HCT116 (cell line): ENCODE measurements around the gene CAMK2N2. TPM values are rescaled to one million over a fixed set of nuclear protein-coding genes. Genes with fewer than 3 reads are reported as not detected.
A peak's percentile ranks its signal among the peaks of the same experiment; 100 is the strongest.

ENCODE experiments used
- ATAC-seq: fragments of 200-7000 bp; cut with Tn5 transposase; 2 replicates; pipeline ENCODE4 v1.9.1; 2020; ENCODE audit warnings: mild to moderate bottlenecking, moderate library complexity
- BruUV-seq: library from RNA; stranded (reverse); fragments of 400-500 nt; replicated peaks from 2 replicates; lab custom pipeline; 2021; lab: Mats Ljungman, UMichigan
- CTCF ChIA-PET: fragments of 300-600 bp; sonication (Branson Sonifier 250); formaldehyde crosslinking; loops from one replicate; lab custom pipeline; 2021; ENCODE audit warnings: antibody characterized with exemption; lab: Charles Lee
- POLR2A ChIA-PET: fragments of 300-600, 350-600 bp; sonication (Branson Sonifier 250); formaldehyde crosslinking; loops from one replicate; lab custom pipeline; 2021; ENCODE audit warnings: antibody characterized with exemption; lab: Charles Lee
- RAD21 ChIA-PET, 2 experiments: fragments of 300-600 bp; sonication (Branson Sonifier 250); formaldehyde crosslinking; loops; one replicate each; lab custom pipeline; 2023; ENCODE audit warnings: low total read pairs in 2 of 2; ENCODE audit not compliant: uncharacterized antibody in 2 of 2, unreplicated experiment in 2 of 2, low non-redundant PET in 1 of 2; lab: Charles Lee
- DNase-seq: peaks from one replicate; pipeline ENCODE4 v3.0.0-alpha.2; 2010; ENCODE audit warnings: low read depth, low spot score
- H2AFZ ChIP-seq: fragments of 200-600 bp; shearing (Covaris generic), sonication (generic); 2 replicates; pipeline ENCODE4 v1.6.1; 2017; ENCODE audit warnings: low read depth, mixed run types, mixed read lengths, antibody characterized with exemption, low read length; ENCODE audit not compliant: poor library complexity, severe bottlenecking
- H3K27ac ChIP-seq: 2 replicates; pipeline ENCODE4 v1.5.1; 2012; ENCODE audit warnings: low read depth, low read length
- H3K27me3 ChIP-seq: fragments of 200-600 bp; sonication (generic); 2 replicates; pipeline ENCODE4 v1.6.1; 2016; ENCODE audit warnings: mixed run types, low read length, mixed read lengths; ENCODE audit not compliant: insufficient read depth
- H3K36me3 ChIP-seq, 2 experiments: fragments of 200-500 bp in 1 of 2; fragments of 200-600 bp in 1 of 2; sonication (Bioruptor generic) in 1 of 2; sonication (generic) in 1 of 2; 2 replicates each; pipeline versions ENCODE4 v1.5.1 to v1.6.1; 2014 to 2016; ENCODE audit warnings: low read length in 2 of 2, inconsistent platforms in 1 of 2, mixed read lengths in 1 of 2, mixed run types in 1 of 2; ENCODE audit not compliant: insufficient read depth in 2 of 2, control insufficient read depth in 1 of 2
- H3K4me1 ChIP-seq, 2 experiments: fragments of 200-600 bp in 1 of 2; sonication (generic) in 1 of 2; 2 replicates each; pipeline versions ENCODE4 v1.5.1 to v1.6.1; 2012 to 2017; ENCODE audit warnings: low read length in 2 of 2, inconsistent platforms in 1 of 2, mild to moderate bottlenecking in 1 of 2, mixed read lengths in 1 of 2, mixed run types in 1 of 2, moderate library complexity in 1 of 2; ENCODE audit not compliant: insufficient read depth in 2 of 2, control insufficient read depth in 1 of 2
- H3K4me2 ChIP-seq: fragments of 200-600 bp; sonication (generic); 2 replicates; pipeline ENCODE4 v1.6.1; 2017; ENCODE audit warnings: mixed run types, low read length, mixed read lengths
- H3K4me3 ChIP-seq, 2 experiments: fragments of 200-600 bp in 1 of 2; sonication (generic) in 1 of 2; replicated peaks in 1 of 2; 2 replicates each; pipeline ENCODE4 v1.5.1; 2011 to 2016; ENCODE audit warnings: low read length in 2 of 2, control low read depth in 1 of 2, low read depth in 1 of 2, mild to moderate bottlenecking in 1 of 2, mixed read lengths in 1 of 2, mixed run types in 1 of 2
- H3K79me2 ChIP-seq: fragments of 200-600 bp; sonication (generic); 2 replicates; pipeline ENCODE4 v1.6.1; 2017; ENCODE audit warnings: mild to moderate bottlenecking, mixed run types, low read length, moderate library complexity, mixed read lengths; ENCODE audit not compliant: insufficient read depth
- H3K9ac ChIP-seq: fragments of 200-600 bp; sonication (generic); 2 replicates; pipeline ENCODE4 v1.6.1; 2016; ENCODE audit warnings: low read length, mixed read lengths
- H3K9me2 ChIP-seq: fragments of 200-600 bp; sonication (generic), shearing (Covaris generic); 2 replicates; pipeline ENCODE4 v1.6.1; 2017; ENCODE audit warnings: mixed run types, mild to moderate bottlenecking, moderate library complexity; ENCODE audit not compliant: insufficient read depth
- H3K9me3 ChIP-seq, 2 experiments: fragments of 200-500 bp in 1 of 2; fragments of 200-600 bp in 1 of 2; sonication (Bioruptor generic) in 1 of 2; sonication (generic) in 1 of 2; 2 replicates each; pipeline ENCODE4 v1.6.1; 2014 to 2017; ENCODE audit warnings: low read length in 2 of 2, mixed read lengths in 2 of 2, inconsistent platforms in 1 of 2, low read depth in 1 of 2, mild to moderate bottlenecking in 1 of 2, mixed run types in 1 of 2, moderate library complexity in 1 of 2; ENCODE audit not compliant: control insufficient read depth in 1 of 2, insufficient read depth in 1 of 2
- H4K20me1 ChIP-seq: fragments of 200-600 bp; sonication (generic), shearing (Covaris generic); 2 replicates; pipeline ENCODE4 v1.6.1; 2017; ENCODE audit warnings: mixed run types, mild to moderate bottlenecking, moderate library complexity; ENCODE audit not compliant: insufficient read depth
- POLR2AphosphoS5 ChIP-seq: IDR thresholded peaks from 2 replicates; pipeline ENCODE4 v1.6.1; 2011; ENCODE audit warnings: mild to moderate bottlenecking, low read depth, low read length, moderate library complexity
- RAD21 ChIP-seq: IDR thresholded peaks from 2 replicates; pipeline ENCODE4 v1.6.1; 2012; ENCODE audit warnings: low read depth, mild to moderate bottlenecking
- TCF7L2 ChIP-seq: IDR thresholded peaks from 2 replicates; pipeline ENCODE4 v1.7.0; 2011; ENCODE audit warnings: borderline replicate concordance, inconsistent platforms; ENCODE audit not compliant: insufficient read depth, insufficient read length; ENCODE audit errors: extremely low read depth
- intact Hi-C: fragments of 100-400 bp; cut with micrococcal nuclease; formaldehyde crosslinking; loops from 2 replicates; pipeline ENCODE4 v1.10.0; 2022
- total RNA-seq: library from RNA; stranded (reverse); gene quantifications from one replicate; pipeline ENCODE4 v1.2.1, GENCODE V29; 2021; ENCODE audit not compliant: unreplicated experiment
- TF ChIP-seq, protein P1 (sequence below), 3 experiments: fragments of 200-600 bp in 1 of 3; sonication (generic) in 1 of 3; IDR thresholded peaks in 2 of 3; conservative IDR thresholded peaks in 1 of 3; 2 replicates each; pipeline ENCODE4 v1.5.1; 2012 to 2017; ENCODE audit warnings: low read depth in 2 of 3, low read length in 2 of 3, antibody characterized with exemption in 1 of 3, borderline replicate concordance in 1 of 3, control low read depth in 1 of 3, mild to moderate bottlenecking in 1 of 3, mixed read lengths in 1 of 3, mixed run types in 1 of 3, moderate library complexity in 1 of 3; ENCODE audit not compliant: insufficient read depth in 1 of 3

Gene CAMK2N2
- total RNA-seq, 1 experiment from 2014 or later, result 5.1 TPM

- peaks cover 5% of the 10 kb centered on the region; the same call in 1 of the 2 replicates for H3K79me2 ChIP-seq
- H3K27me3 ChIP-seq, result no peaks in the 10 kb centered on the region
- POLR2A ChIA-PET, result no interaction called here
- ATAC-seq (0 out of 2 replicates have a peak, but pooled peaks have one; percentile 12), DNase-seq (no peak)
- H3K4me1 ChIP-seq, result no peaks in the 10 kb centered on the region
- H3K9me3 ChIP-seq, result no peaks in the 10 kb centered on the region
- H3K9me2 ChIP-seq, result no peaks in the 10 kb centered on the region
- CTCF ChIA-PET, result interaction anchor here (0.9 to 1.8 kb wide), 2 partner anchors 9 to 13 kb away, joined by 3 to 4 read pairs; no protein-coding TSS in a partner anchor
- intact Hi-C loops, result no loop called here
- no peak overlapping the region for H3K4me3 ChIP-seq
- RAD21 ChIA-PET, result interaction anchor here in 1 of 2 experiments (1.2 kb wide), 1 partner anchor 13 kb away, joined by 3 read pairs; no protein-coding TSS in a partner anchor
- H4K20me1 ChIP-seq, result no peaks in the 10 kb centered on the region
- TF ChIP-seq RAD21, result no peak
- peak; percentile 29; the same call in 1 of the 2 replicates for TF ChIP-seq POLR2AphosphoS5
- TF ChIP-seq TCF7L2, result no peak
- TF ChIP-seq, protein P1, sequence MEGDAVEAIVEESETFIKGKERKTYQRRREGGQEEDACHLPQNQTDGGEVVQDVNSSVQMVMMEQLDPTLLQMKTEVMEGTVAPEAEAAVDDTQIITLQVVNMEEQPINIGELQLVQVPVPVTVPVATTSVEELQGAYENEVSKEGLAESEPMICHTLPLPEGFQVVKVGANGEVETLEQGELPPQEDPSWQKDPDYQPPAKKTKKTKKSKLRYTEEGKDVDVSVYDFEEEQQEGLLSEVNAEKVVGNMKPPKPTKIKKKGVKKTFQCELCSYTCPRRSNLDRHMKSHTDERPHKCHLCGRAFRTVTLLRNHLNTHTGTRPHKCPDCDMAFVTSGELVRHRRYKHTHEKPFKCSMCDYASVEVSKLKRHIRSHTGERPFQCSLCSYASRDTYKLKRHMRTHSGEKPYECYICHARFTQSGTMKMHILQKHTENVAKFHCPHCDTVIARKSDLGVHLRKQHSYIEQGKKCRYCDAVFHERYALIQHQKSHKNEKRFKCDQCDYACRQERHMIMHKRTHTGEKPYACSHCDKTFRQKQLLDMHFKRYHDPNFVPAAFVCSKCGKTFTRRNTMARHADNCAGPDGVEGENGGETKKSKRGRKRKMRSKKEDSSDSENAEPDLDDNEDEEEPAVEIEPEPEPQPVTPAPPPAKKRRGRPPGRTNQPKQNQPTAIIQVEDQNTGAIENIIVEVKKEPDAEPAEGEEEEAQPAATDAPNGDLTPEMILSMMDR (IDR thresholded peaks at IDR 0.05 in 2 of 3, conservative IDR thresholded peaks at IDR 0.05 in 1 of 3; ENCODE audit: borderline replicate concordance in 1 of 3, insufficient read depth in 1 of 3, low read depth in 2 of 3, low read length in 2 of 3), result no peak
- TF ChIP-seq, all 23 proteins: peak for 1
- no peak overlapping the region for H2AFZ ChIP-seq
- BruUV-seq, result no TSS peak
- no peak overlapping the region for H3K27ac ChIP-seq
- H3K4me2 ChIP-seq, result no peak overlapping the region
- no peak overlapping the region for H3K9ac ChIP-seq
- peaks cover 28 to 32% of the 10 kb centered on the region in 2 experiments; a peak in 3 of 4 replicates for H3K36me3 ChIP-seq
Observed at GRCh38 chr3:184240384-184241140, 20.8 kb downstream of the CAMK2N2 start.
